Measurements from ENCODE around the gene KMT2C.
"Not testable (repeated sequence)": the region's sequence is repeated elsewhere in the genome, so short reads cannot be mapped to it uniquely, and the experiment has no call there.

The KMT2C gene

GRCh38 chr7:152399344-152399743 is 36.5 kb downstream of the KMT2C start:
- DNase-seq: no peak

- no peak for DNase-seq
These were observed 40.7 kb downstream of the KMT2C start for GRCh38 chr7:152395112-152395511.

- not testable (repeated sequence) for DNase-seq
These were observed 41.6 kb downstream of the KMT2C start for GRCh38 chr7:152394214-152394613.

- DNase-seq: no peak
These were observed 43.5 kb downstream of the KMT2C start for GRCh38 chr7:152392254-152392653.

GRCh38 chr7:152386136-152386764 is 49.6 kb downstream of the KMT2C start:
- not testable (repeated sequence) for DNase-seq

- not testable (repeated sequence) for DNase-seq
These were observed 51.3 kb downstream of the KMT2C start for GRCh38 chr7:152384235-152385200.

GRCh38 chr7:152383341-152384234 is 52.2 kb downstream of the KMT2C start:
- peak; percentile 33 for DNase-seq

GRCh38 chr7:152382244-152382643 is 53.6 kb downstream of the KMT2C start:
- DNase-seq: no peak

GRCh38 chr7:152380931-152381578 is 54.7 kb downstream of the KMT2C start:
- not testable (repeated sequence) for DNase-seq

- DNase-seq: not testable (repeated sequence)
These were observed 57.3 kb downstream of the KMT2C start for GRCh38 chr7:152378497-152378896.

GRCh38 chr7:152376716-152377484 is 58.9 kb downstream of the KMT2C start:
- DNase-seq: not testable (repeated sequence)

- DNase-seq: no peak
These were observed 65.5 kb downstream of the KMT2C start for GRCh38 chr7:152370297-152370696.

- DNase-seq: no peak
These were observed 66.3 kb downstream of the KMT2C start for GRCh38 chr7:152369518-152369917.

- DNase-seq: no peak
These were observed 68.6 kb downstream of the KMT2C start for GRCh38 chr7:152367170-152367569.

GRCh38 chr7:152366662-152367061 is 69.1 kb downstream of the KMT2C start:
- DNase-seq: no peak

GRCh38 chr7:152365982-152366603 is 69.7 kb downstream of the KMT2C start:
- no peak for DNase-seq

GRCh38 chr7:152363798-152364197 is 72.0 kb downstream of the KMT2C start:
- DNase-seq: no peak

- no peak for DNase-seq
These were observed 73.5 kb downstream of the KMT2C start for GRCh38 chr7:152362128-152362926.

GRCh38 chr7:152355474-152356057 is 80.2 kb downstream of the KMT2C start:
- DNase-seq: no peak

- no peak for DNase-seq
These were observed 81.7 kb downstream of the KMT2C start for GRCh38 chr7:152354061-152354460.
